COR-L47 (cell line): ENCODE results near the gene DUSP28.

Experiments used
- DNase-seq: peaks from one replicate; lab custom pipeline; 2025; lab: John Stamatoyannopoulos, UW

Gene DUSP28

DNA sequence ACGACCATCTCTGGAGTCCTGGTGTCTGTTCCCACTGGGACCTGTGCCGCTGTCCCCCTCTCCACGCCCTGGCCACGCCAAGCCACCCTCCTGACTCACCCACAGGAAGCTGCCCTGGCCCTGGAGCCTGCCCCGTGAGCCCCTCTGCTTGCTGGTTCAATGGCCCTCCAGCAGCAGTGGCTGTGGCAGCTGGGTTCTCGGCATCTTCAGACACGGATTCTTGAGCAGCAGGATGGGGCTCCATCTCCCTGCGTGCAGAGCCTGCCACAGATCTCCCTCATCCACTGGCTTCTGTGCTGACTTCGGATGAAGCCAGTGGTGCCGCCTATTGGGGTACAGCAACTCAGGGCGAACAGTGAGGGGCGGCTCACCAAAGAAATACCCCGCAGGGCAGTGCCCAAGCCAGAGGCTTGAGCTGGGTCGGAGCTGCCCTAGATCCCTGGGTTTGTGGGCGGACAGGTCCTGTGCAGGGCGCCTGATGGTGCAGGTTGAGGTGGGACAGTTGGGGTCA is 40.3 kb downstream of the DUSP28 start:
- DNase-seq = no peak

- DNase-seq = no peak
Observed at GRCh38 chr2:240601061-240601830, 41.1 kb downstream of the DUSP28 start.

- DNase-seq = no peak
Observed at GRCh38 chr2:240601831-240602160, 41.6 kb downstream of the DUSP28 start.

- DNase-seq = no peak
Observed at GRCh38 chr2:240602266-240603050, 42.3 kb downstream of the DUSP28 start.

DNA sequence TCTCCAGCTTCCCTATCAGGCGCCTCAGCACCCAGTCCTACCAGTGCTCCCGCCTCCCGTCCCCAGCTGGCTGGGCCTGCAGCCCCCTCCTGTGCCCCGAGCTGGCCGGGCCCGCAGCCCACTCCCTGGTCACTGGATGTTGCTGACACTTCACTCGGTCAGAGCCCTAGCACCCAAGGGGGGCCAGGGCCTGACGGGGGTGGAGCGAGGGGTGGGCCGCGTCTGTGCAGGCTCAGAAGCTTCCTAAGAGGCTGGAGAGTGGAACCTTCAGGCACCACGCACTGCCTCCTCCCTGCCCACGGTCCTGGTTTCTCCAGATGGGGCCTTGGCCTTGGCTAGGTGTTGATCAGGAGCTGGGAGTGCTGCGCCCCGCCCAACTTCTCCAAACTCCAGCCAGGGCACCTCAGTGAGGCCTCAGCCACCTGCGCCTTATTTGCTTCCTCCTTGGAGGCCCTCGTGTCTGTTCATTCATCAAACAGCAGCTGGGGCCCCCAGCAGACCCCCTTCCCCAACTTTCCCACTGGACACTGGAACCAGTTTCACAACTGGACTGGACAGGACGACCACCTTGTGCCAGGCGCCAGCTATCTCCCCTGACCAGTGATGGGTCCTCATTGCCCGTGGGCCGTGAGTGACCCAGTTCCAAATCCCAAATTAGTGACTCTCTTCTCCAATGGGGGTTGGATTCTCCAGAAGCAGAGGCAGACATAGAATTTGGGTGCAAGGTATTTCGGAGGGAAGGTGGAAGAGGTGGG is 43.1 kb downstream of the DUSP28 start:
- no peak for DNase-seq

GRCh38 chr2:240603846-240604245 is 43.7 kb downstream of the DUSP28 start:
- DNase-seq = no peak

DNA sequence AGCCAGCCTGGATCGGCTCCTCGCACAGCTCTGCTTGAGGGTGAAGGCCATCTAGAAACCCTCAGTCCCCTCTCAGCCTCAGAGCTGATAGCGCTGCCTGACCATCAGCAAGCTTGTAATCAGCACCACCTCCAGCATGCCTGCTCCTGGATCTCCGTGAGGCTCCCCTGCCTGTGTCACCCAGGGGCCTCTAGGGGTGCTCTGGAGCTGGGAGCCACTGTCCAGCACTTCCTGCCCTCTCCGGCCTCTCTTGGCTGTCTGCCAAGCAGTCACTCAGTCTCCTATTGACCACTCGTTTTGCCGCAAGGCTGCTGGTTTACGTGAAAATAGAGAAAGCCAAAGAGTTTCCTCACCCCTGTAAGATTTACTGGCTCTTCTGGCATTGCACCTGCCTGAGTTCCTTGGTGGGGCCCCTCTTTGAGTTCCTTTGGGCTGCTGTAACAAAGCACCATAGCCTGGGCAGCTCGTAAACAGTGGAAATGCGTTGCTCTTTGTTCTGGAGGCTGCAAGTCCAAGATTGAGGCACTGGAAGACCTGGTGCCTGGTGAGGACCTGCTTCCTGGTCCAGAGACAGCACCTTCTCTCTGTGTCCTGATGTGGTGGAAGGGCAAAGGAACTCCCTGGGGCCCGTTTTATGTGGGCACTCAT is 44.3 kb downstream of the DUSP28 start:
- DNase-seq = no peak

- no peak for DNase-seq
Observed at GRCh38 chr2:240604939-240605716, 45.0 kb downstream of the DUSP28 start.

DNA sequence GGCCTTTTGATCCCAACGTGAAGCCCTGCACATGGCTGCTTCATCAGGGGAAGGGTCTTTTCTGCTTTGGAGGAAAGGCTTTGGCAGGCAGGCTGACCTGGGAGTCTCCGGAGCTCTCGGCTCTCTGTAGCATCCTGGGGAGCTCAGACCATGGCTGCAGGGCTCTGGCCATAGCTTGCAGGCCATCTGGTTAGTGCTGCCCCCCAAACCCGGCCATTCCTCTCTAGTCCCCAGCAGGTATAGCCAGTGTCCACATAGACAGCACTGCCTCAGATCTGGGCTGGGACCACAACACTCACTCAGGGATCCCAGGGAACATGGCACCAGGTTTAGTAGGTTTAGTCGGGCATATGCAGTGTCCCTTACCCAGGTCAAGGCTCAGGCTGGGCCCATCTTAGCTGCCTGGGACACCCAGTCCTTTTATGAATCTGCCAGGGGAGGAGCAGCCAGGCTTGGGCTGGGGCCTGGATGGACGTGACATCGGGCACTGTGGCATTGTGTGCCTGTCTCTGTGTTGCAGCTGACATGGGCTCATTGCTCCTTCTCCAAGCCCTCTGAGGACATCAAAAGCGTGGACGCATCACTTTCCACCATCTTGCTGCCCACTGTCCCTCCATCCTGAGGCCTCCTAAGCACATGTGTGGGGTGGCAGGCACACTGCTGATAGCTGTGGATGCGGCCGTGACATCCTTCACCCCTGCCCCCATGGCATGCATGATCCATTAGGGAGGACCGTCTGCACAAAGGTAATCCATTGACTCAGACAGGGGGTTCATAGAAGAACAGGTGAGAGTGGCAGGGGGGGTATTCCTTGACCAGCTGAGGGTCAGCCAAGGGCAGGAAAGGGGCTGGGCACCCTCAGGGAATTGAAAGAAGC is 45.9 kb downstream of the DUSP28 start:
- no peak for DNase-seq

DNA sequence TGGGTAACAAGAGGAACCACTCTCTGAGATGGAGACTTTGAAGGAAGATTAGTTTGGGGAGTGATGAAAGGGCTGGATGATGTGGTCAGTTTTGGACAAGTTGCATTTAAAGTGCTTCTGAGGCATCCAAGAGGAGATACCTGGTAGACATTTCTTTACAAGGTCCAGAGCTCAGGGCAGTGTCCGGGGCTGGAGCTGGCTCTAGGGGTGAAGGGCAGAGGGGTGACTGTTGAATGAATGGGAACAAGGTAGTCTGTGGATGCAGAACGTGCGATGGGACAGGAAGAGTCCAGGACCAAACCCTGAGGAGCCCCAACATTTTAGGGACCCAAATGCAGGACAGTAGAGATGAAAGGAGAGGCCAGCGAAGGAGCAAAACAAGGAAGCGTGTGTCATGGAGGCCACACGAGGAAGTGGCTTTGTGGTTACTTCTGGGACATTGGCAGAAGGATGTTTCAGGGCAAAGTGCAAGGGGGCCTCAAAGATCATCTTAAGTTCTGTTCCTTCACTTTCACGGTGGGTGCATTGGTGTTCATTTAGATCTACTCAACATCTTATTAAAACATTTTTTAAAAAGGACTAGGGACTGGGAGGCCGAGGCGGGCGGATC is 51.5 kb downstream of the DUSP28 start:
- no peak for DNase-seq
